SK-N-SH treated with all-trans-retinoic acid at 6 μM for 48 hours (cell line): ENCODE measurements around the gene CYSLTR1.

Experiments
- GLIS3 ChIP-seq: fragments of 250-450 bp; sonication (Bioruptor Pico); IDR thresholded peaks from 2 replicates; pipeline ENCODE4 v1.5.0; 2020; ENCODE audit warnings: mild to moderate bottlenecking, moderate library complexity
- PPARA ChIP-seq: fragments of 250-450 bp; sonication (Bioruptor Pico); IDR thresholded peaks from 2 replicates; pipeline ENCODE4 v1.5.0; 2020; ENCODE audit warnings: mild to moderate bottlenecking, borderline replicate concordance
- RARB ChIP-seq: fragments of 250-450 bp; sonication (Bioruptor Pico); IDR thresholded peaks from 2 replicates; pipeline ENCODE4 v1.8.0; 2021; ENCODE audit warnings: mild to moderate bottlenecking, moderate library complexity
- TOX ChIP-seq: fragments of 250-450 bp; sonication (Bioruptor Pico); IDR thresholded peaks from 2 replicates; pipeline ENCODE4 v1.8.0; 2021; ENCODE audit warnings: mild to moderate bottlenecking, moderate library complexity, borderline replicate concordance
- ZFP3 ChIP-seq: fragments of 250-450 bp; sonication (Bioruptor Pico); IDR thresholded peaks from 2 replicates; pipeline ENCODE4 v1.5.0; 2020; ENCODE audit warnings: mild to moderate bottlenecking, moderate library complexity

DNA sequence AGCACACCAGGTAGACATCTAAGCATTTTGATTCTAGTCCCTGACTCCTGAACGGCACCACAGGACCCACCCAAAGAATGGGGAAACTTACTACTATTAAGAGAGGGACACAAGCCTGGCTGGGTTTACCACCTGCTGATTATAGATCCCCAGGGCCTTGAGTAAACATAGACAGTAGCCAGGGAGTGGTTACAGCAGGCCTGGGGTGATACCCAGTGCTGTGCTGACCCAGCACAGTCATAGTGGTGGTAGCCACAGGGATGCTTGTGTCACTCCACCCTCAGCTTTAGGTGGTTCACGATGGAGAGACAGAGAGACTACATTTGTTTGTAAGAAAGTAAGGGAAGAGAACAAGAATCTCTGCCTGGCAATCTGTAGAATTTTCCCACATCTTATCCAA, 11.7 kb downstream of the CYSLTR1 start:
- no peak for TF ChIP-seq GLIS3 (CRISPR knock-in tag)
- no peak for TF ChIP-seq TOX (CRISPR knock-in tag)
- no peak for TF ChIP-seq PPARA (CRISPR knock-in tag)
- TF ChIP-seq ZFP3: no peak
- TF ChIP-seq RARB: no peak
